ENCODE data around the gene FMN1. TPM values are rescaled to one million over a fixed set of nuclear protein-coding genes. Genes with fewer than 3 reads are reported as not detected.
A peak's percentile ranks its signal among the peaks of the same experiment; 100 is the strongest.

The FMN1 gene
- total and polyA plus RNA-seq, 10 of the 15 experiments (the other 5 are each of a cell fraction or from before 2014, with no cell fraction given) = 0.05 to 0.16 (median 0.08) TPM; not detected in 4

DNA sequence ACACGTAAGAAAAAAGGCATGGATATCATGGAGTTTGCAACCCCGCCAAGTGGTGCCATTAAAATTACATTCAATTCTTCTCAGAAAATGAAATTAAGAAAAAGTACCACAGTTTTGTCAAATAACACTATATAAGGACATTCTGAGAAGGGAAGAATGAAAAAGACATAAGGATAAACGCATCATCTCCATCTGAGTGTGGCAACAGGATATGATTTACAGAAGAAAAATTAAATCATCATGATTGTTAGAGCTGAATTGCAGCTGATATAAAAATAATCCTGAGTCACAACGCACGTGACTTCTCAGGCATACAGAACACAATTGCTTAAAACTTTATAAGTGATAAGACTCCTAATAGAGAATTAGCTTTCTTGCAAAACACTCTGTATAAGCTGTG is 342.9 kb downstream of the FMN1 start (continued):
- no peak for TF ChIP-seq YY1 (IDR thresholded peaks at IDR 0.05; ENCODE audit: low read depth, low read length)
- TF ChIP-seq, protein P1, sequence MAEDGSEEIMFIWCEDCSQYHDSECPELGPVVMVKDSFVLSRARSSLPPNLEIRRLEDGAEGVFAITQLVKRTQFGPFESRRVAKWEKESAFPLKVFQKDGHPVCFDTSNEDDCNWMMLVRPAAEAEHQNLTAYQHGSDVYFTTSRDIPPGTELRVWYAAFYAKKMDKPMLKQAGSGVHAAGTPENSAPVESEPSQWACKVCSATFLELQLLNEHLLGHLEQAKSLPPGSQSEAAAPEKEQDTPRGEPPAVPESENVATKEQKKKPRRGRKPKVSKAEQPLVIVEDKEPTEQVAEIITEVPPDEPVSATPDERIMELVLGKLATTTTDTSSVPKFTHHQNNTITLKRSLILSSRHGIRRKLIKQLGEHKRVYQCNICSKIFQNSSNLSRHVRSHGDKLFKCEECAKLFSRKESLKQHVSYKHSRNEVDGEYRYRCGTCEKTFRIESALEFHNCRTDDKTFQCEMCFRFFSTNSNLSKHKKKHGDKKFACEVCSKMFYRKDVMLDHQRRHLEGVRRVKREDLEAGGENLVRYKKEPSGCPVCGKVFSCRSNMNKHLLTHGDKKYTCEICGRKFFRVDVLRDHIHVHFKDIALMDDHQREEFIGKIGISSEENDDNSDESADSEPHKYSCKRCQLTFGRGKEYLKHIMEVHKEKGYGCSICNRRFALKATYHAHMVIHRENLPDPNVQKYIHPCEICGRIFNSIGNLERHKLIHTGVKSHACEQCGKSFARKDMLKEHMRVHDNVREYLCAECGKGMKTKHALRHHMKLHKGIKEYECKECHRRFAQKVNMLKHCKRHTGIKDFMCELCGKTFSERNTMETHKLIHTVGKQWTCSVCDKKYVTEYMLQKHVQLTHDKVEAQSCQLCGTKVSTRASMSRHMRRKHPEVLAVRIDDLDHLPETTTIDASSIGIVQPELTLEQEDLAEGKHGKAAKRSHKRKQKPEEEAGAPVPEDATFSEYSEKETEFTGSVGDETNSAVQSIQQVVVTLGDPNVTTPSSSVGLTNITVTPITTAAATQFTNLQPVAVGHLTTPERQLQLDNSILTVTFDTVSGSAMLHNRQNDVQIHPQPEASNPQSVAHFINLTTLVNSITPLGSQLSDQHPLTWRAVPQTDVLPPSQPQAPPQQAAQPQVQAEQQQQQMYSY (CRISPR knock-in tag; IDR thresholded peaks at IDR 0.05) = no peak

DNA sequence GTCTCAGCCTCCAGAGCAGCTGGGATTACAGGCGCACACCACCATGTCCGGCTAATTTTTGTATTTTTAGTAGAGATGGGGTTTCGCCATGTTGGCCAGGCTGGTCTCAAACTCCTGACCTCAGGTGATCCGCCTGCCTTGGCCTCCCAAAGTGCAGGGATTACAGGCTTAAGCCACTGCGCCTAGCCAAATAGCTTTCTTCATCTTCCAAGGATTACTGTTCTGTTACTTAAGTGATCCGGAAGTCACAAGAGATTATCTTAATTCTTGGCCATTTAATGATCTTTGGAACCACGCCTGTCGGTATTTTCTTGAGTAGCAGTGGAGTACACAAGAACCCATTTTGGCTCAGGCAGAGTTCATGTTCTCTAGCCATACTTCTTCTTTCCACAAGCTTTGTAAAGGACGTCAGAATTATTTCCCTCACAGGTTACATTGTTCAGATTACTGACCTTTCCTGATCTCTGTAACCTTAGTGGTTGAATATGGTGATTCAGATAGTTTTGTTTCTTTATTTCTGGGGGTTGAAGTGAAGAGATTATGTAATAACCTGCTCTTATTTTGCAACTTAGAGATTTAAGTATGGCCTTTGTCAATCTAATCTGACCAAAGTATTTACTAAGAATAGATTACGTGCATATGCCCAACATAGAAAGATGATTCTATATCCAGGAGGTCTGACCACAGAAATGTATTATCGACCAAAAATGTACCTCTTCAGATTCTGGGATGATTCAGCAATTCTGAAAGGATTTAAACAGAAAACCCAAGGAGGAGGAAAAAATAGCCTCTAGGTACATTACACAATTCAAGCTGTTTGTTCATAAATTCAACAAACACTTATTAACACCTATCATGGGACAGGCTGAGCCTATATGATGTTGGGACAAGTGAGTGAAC is 344.5 kb downstream of the FMN1 start:
- SMC1A ChIA-PET (ENCODE audit: uncharacterized antibody, unreplicated experiment) = no interaction called here
- Histone ChIP-seq H4K20me1 (ENCODE audit: control insufficient read depth, insufficient read depth) (no peaks in the 10 kb centered on the region), H3K27ac (ENCODE audit: control insufficient read depth, insufficient read depth) (no peak overlapping the region), H3K4me2 (ENCODE audit: control insufficient read depth, insufficient read depth) (no peak overlapping the region), H3K4me1 (ENCODE audit: control insufficient read depth, insufficient read depth, low read length) (no peaks in the 10 kb centered on the region), H3K9ac (ENCODE audit: control insufficient read depth, insufficient read depth, low read length) (no peak overlapping the region), H3K4me3 (no peak overlapping the region), H3K27me3 (replicated peaks in 1 of 2; ENCODE audit: control insufficient read depth in 2 of 2, insufficient read depth in 2 of 2, low read length in 1 of 2) (no peaks in the 10 kb centered on the region; a peak in 1 of 4 replicates), H2AFZ (ENCODE audit: control insufficient read depth, low read depth, low read length) (no peak overlapping the region), H3K9me3 (replicated peaks; ENCODE audit: control insufficient read depth, insufficient read depth, low read length) (no peaks in the 10 kb centered on the region), H3K36me3 (ENCODE audit: control insufficient read depth in 2 of 2, insufficient read depth in 2 of 2, low read length in 1 of 2) (no peaks in the 10 kb centered on the region), H3K79me2 (ENCODE audit: control insufficient read depth, insufficient read depth, low read length) (no peaks in the 10 kb centered on the region)
- ATAC-seq (peak; percentile 26), DNase-seq (ENCODE audit: low read depth, low spot score) (no peak), FAIRE-seq (no peak)
- CTCF ChIA-PET = interaction anchor here (1.2 to 1.9 kb wide), 3 partner anchors 7 to 144 kb away, joined by 4 to 5 read pairs (median 4); no protein-coding TSS in a partner anchor
- intact Hi-C loops (cut with micrococcal nuclease; ENCODE audit: unreplicated experiment) (no loop called here), in situ Hi-C loops (cut with MboI) (no loop called here)
- RAD21 ChIA-PET (ENCODE audit: unreplicated experiment) = interaction anchor here (1.6 kb wide), 1 partner anchor 87 kb away, joined by 3 read pairs; no protein-coding TSS in a partner anchor
- 53% methylated on average over 11 of the region's 11 CpGs for WGBS (ENCODE audit: insufficient coverage, insufficient replicate concordance, low lambda C conversion rate, missing lambda C conversion rate)
- POLR2A ChIA-PET = no interaction called here
- BruUV-seq (replicated peaks) = no TSS peak
- TF ChIP-seq BMI1 (IDR thresholded peaks at IDR 0.05; ENCODE audit: borderline replicate concordance) (no peak), RAD21 (IDR thresholded peaks at IDR 0.05; ENCODE audit: insufficient read depth, low read depth, low read length) (no peak), HDAC6 (IDR thresholded peaks at IDR 0.05; ENCODE audit: unreplicated experiment) (no peak), RFX5 (IDR thresholded peaks at IDR 0.05; ENCODE audit: low read depth, low read length) (no peak), JUNB (IDR thresholded peaks at IDR 0.05) (no peak), RUNX3 (IDR thresholded peaks at IDR 0.05; ENCODE audit: low read length) (no peak), TCF12 (IDR thresholded peaks at IDR 0.05; ENCODE audit: low read depth, low read length) (no peak), SMAD5 (IDR thresholded peaks at IDR 0.05; ENCODE audit: low read depth) (no peak), HCFC1 (IDR thresholded peaks at IDR 0.05; ENCODE audit: low read length) (no peak)
- TF ChIP-seq, protein P2, sequence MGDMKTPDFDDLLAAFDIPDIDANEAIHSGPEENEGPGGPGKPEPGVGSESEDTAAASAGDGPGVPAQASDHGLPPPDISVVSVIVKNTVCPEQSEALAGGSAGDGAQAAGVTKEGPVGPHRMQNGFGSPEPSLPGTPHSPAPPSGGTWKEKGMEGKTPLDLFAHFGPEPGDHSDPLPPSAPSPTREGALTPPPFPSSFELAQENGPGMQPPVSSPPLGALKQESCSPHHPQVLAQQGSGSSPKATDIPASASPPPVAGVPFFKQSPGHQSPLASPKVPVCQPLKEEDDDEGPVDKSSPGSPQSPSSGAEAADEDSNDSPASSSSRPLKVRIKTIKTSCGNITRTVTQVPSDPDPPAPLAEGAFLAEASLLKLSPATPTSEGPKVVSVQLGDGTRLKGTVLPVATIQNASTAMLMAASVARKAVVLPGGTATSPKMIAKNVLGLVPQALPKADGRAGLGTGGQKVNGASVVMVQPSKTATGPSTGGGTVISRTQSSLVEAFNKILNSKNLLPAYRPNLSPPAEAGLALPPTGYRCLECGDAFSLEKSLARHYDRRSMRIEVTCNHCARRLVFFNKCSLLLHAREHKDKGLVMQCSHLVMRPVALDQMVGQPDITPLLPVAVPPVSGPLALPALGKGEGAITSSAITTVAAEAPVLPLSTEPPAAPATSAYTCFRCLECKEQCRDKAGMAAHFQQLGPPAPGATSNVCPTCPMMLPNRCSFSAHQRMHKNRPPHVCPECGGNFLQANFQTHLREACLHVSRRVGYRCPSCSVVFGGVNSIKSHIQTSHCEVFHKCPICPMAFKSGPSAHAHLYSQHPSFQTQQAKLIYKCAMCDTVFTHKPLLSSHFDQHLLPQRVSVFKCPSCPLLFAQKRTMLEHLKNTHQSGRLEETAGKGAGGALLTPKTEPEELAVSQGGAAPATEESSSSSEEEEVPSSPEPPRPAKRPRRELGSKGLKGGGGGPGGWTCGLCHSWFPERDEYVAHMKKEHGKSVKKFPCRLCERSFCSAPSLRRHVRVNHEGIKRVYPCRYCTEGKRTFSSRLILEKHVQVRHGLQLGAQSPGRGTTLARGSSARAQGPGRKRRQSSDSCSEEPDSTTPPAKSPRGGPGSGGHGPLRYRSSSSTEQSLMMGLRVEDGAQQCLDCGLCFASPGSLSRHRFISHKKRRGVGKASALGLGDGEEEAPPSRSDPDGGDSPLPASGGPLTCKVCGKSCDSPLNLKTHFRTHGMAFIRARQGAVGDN (IDR thresholded peaks at IDR 0.05) = no peak
- TF ChIP-seq, protein P3, sequence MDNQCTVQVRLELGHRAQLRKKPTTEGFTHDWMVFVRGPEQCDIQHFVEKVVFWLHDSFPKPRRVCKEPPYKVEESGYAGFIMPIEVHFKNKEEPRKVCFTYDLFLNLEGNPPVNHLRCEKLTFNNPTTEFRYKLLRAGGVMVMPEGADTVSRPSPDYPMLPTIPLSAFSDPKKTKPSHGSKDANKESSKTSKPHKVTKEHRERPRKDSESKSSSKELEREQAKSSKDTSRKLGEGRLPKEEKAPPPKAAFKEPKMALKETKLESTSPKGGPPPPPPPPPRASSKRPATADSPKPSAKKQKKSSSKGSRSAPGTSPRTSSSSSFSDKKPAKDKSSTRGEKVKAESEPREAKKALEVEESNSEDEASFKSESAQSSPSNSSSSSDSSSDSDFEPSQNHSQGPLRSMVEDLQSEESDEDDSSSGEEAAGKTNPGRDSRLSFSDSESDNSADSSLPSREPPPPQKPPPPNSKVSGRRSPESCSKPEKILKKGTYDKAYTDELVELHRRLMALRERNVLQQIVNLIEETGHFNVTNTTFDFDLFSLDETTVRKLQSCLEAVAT (IDR thresholded peaks at IDR 0.05) = no peak

Data from GM12878 (cell line).